Left renal cortex interstitium (tissue), 4 donors: ENCODE measurements around the gene IP6K1. TPM values are rescaled to one million over a fixed set of nuclear protein-coding genes. Genes with fewer than 3 reads are reported as not detected.

ENCODE experiments used
- DNase-seq, 4 donors: peaks; one replicate each; pipeline ENCODE4 v3.0.0-alpha.2; 2013; ENCODE audit warnings: low read depth in 4 of 4, low spot score in 2 of 4, missing footprints in 1 of 4
- polyA plus RNA-seq, 4 donors: library from polyadenylated mRNA; unstranded; fragments of 120-200 nt; gene quantifications; one replicate each; pipeline ENCODE4 v1.2.1, GENCODE V29; 2013; ENCODE audit not compliant: insufficient read length in 4 of 4

The IP6K1 gene
- polyA plus RNA-seq, 4 donors, result 43.3 to 54.8 (median 53.4) TPM

GRCh38 chr3:49715611-49716121 lies 70.7 kb downstream of the IP6K1 start:
- no peak for DNase-seq

GRCh38 chr3:49714728-49715550 lies 71.4 kb downstream of the IP6K1 start:
- DNase-seq, result no peak

GRCh38 chr3:49713336-49714105 lies 72.8 kb downstream of the IP6K1 start:
- DNase-seq, result no peak

GRCh38 chr3:49712631-49713317 lies 73.6 kb downstream of the IP6K1 start:
- DNase-seq, result no peak

- DNase-seq, result no peak
Measured at GRCh38 chr3:49712166-49712565, 74.2 kb downstream of the IP6K1 start.

- no peak for DNase-seq
Measured at GRCh38 chr3:49711489-49711888, 74.9 kb downstream of the IP6K1 start.

- no peak for DNase-seq
Measured at GRCh38 chr3:49709852-49710251, 76.5 kb downstream of the IP6K1 start.

- no peak for DNase-seq
Measured at GRCh38 chr3:49707113-49707480, 79.2 kb downstream of the IP6K1 start.

GRCh38 chr3:49706456-49707112 lies 79.8 kb downstream of the IP6K1 start:
- no peak for DNase-seq

- no peak for DNase-seq
Measured at GRCh38 chr3:49705390-49705960, 80.9 kb downstream of the IP6K1 start.

GRCh38 chr3:49704629-49705028 lies 81.7 kb downstream of the IP6K1 start:
- DNase-seq, result no peak

- DNase-seq, result no peak
Measured at GRCh38 chr3:49703956-49704355, 82.4 kb downstream of the IP6K1 start.

GRCh38 chr3:49703443-49703927 lies 82.9 kb downstream of the IP6K1 start:
- no peak for DNase-seq

GRCh38 chr3:49702672-49703071 lies 83.7 kb downstream of the IP6K1 start:
- DNase-seq, result no peak

- DNase-seq, result no peak
Measured at GRCh38 chr3:49701388-49702077, 84.8 kb downstream of the IP6K1 start.

- no peak for DNase-seq
Measured at GRCh38 chr3:49700453-49701128, 85.8 kb downstream of the IP6K1 start.

GRCh38 chr3:49700014-49700413 lies 86.3 kb downstream of the IP6K1 start:
- DNase-seq, result no peak

- DNase-seq, result no peak
Measured at GRCh38 chr3:49699281-49699979, 86.9 kb downstream of the IP6K1 start.
